Measurements from ENCODE around the gene RGS12. TPM values are rescaled to one million over a fixed set of nuclear protein-coding genes. Genes with fewer than 3 reads are reported as not detected.
A peak's percentile ranks its signal among the peaks of the same experiment; 100 is the strongest.

The RGS12 gene
- total RNA-seq, 1 donor from 2014 or later = 26.3 TPM

- intact Hi-C loops (cut with DNase I) = no loop called here
- peaks cover 0 to 9% of the 10 kb centered on the region in 2 donors for H3K9me3 ChIP-seq
- H3K4me1 ChIP-seq = no peaks in the 10 kb centered on the region
- H3K4me3 ChIP-seq = no peak overlapping the region
- no peaks in the 10 kb centered on the region for H3K36me3 ChIP-seq
- H3K27me3 ChIP-seq = no peaks in the 10 kb centered on the region
- no peak for TF ChIP-seq CTCF (IDR thresholded peaks at IDR 0.05)
- DNase-seq (ENCODE audit: low spot score in 2 of 2) = no peak
- H3K27ac ChIP-seq = no peak overlapping the region
These were observed 21.7 kb upstream of the RGS12 start for GRCh38 chr4:3271131-3271530.

- no peak overlapping the region for H3K4me3 ChIP-seq
These were observed 15.8 kb upstream of the RGS12 start for GRCh38 chr4:3276986-3277385.

GRCh38 chr4:3280466-3280865 is 12.4 kb upstream of the RGS12 start:
- DNase-seq (ENCODE audit: low spot score in 2 of 2) = no peak
- Histone ChIP-seq H3K27ac (no peak overlapping the region), H3K4me3 (no peak overlapping the region), H3K4me1 (no peaks in the 10 kb centered on the region), H3K36me3 (no peaks in the 10 kb centered on the region), H3K27me3 (no peaks in the 10 kb centered on the region), H3K9me3 (no peaks in the 10 kb centered on the region)
- intact Hi-C loops (cut with DNase I) = no loop called here
- TF ChIP-seq CTCF (IDR thresholded peaks at IDR 0.05) = no peak

More at GRCh38 chr4:3276986-3277385, 15.8 kb upstream of the RGS12 start:
- Histone ChIP-seq H3K27ac (no peak overlapping the region), H3K9me3 (peaks cover 0 to 9% of the 10 kb centered on the region in 2 donors), H3K4me1 (no peaks in the 10 kb centered on the region), H3K27me3 (no peaks in the 10 kb centered on the region), H3K36me3 (no peaks in the 10 kb centered on the region)
- no peak for DNase-seq (ENCODE audit: low spot score in 2 of 2)
- TF ChIP-seq CTCF (IDR thresholded peaks at IDR 0.05) = no peak
- intact Hi-C loops (cut with DNase I) = no loop called here

GRCh38 chr4:3283483-3283882 is 9.3 kb upstream of the RGS12 start:
- TF ChIP-seq CTCF (IDR thresholded peaks at IDR 0.05) = no peak
- peak in 1 of 2 donors; percentile 60 for DNase-seq (ENCODE audit: low spot score in 2 of 2)
- Histone ChIP-seq H3K27ac (no peak overlapping the region), H3K27me3 (peaks cover 12% of the 10 kb centered on the region), H3K4me3 (no peak overlapping the region), H3K4me1 (no peaks in the 10 kb centered on the region), H3K9me3 (no peaks in the 10 kb centered on the region), H3K36me3 (no peaks in the 10 kb centered on the region)
- intact Hi-C loops (cut with DNase I) = no loop called here

GRCh38 chr4:3283916-3284315 is 8.9 kb upstream of the RGS12 start:
- Histone ChIP-seq H3K9me3 (no peaks in the 10 kb centered on the region), H3K4me3 (no peak overlapping the region), H3K27me3 (peaks cover 12% of the 10 kb centered on the region), H3K4me1 (no peaks in the 10 kb centered on the region), H3K36me3 (no peaks in the 10 kb centered on the region), H3K27ac (no peak overlapping the region)
- intact Hi-C loops (cut with DNase I) = no loop called here
- TF ChIP-seq CTCF (IDR thresholded peaks at IDR 0.05) = no peak
- no peak for DNase-seq (ENCODE audit: low spot score in 2 of 2)
